Activated CD8-positive, alpha-beta T cell treated with anti-CD3 and anti-CD28 coated beads for 36 hours (primary cell): ENCODE data around the gene SUPT3H. TPM values are rescaled to one million over a fixed set of nuclear protein-coding genes. Genes with fewer than 3 reads are reported as not detected.
A peak's percentile ranks its signal among the peaks of the same experiment; 100 is the strongest.
"Not testable (repeated sequence)": the region's sequence is repeated elsewhere in the genome, so short reads cannot be mapped to it uniquely, and the experiment has no call there.

ENCODE experiments used
- ATAC-seq: fragments of 200-7000 bp; cut with Tn5 transposase; one replicate; pipeline ENCODE4 v1.10.0; 2021; ENCODE audit warnings: mild to moderate bottlenecking, moderate library complexity
- CTCF ChIA-PET: fragments of 350-600 bp; sonication (Branson Sonifier 250); formaldehyde crosslinking; loops from one replicate; lab custom pipeline; 2021; ENCODE audit warnings: antibody characterized with exemption; lab: Charles Lee
- POLR2A ChIA-PET: fragments of 350-600 bp; sonication (Branson Sonifier 250); formaldehyde crosslinking; loops from one replicate; lab custom pipeline; 2021; ENCODE audit warnings: antibody characterized with exemption; lab: Charles Lee
- DNase-seq: peaks from one replicate; pipeline ENCODE4 v3.0.0-alpha.2; 2020
- H3K27ac Mint-ChIP-seq: one replicate; pipeline ENCODE4 v1.8.0; 2021; ENCODE audit warnings: mild to moderate bottlenecking, mixed read lengths
- H3K27me3 Mint-ChIP-seq: one replicate; pipeline ENCODE4 v1.8.0; 2021; ENCODE audit warnings: mixed read lengths
- H3K36me3 Mint-ChIP-seq: one replicate; pipeline ENCODE4 v1.8.0; 2021; ENCODE audit warnings: low read depth, mixed read lengths
- H3K4me1 Mint-ChIP-seq: one replicate; pipeline ENCODE4 v1.8.0; 2021; ENCODE audit warnings: low read depth, mixed read lengths
- H3K4me3 Mint-ChIP-seq: one replicate; pipeline ENCODE4 v1.8.0; 2021; ENCODE audit warnings: mild to moderate bottlenecking, moderate library complexity, mixed read lengths
- H3K9me3 Mint-ChIP-seq: one replicate; pipeline ENCODE4 v1.8.0; 2021; ENCODE audit warnings: mixed read lengths
- CTCF ChIP-seq: fragments of 200-600 bp; IDR thresholded peaks from one replicate; pipeline ENCODE4 v1.8.0; 2022; ENCODE audit warnings: antibody characterized with exemption, mild to moderate bottlenecking
- intact Hi-C: fragments of 100-400 bp; cut with micrococcal nuclease; formaldehyde crosslinking; loops from one replicate; pipeline ENCODE4 v1.10.0; 2022
- total RNA-seq, 2 experiments: library from RNA; stranded (reverse); gene quantifications; one replicate each; pipeline ENCODE4 v1.2.3, GENCODE V29; 2021

SUPT3H gene
- total RNA-seq, 2 experiments from 2014 or later, result 20.0 to 20.2 TPM

GRCh38 chr6:45300736-45301135 lies 77.0 kb downstream of the SUPT3H start:
- peak overlapping the region; percentile 0 for H3K27ac Mint-ChIP-seq

GRCh38 chr6:45299096-45299581 lies 78.6 kb downstream of the SUPT3H start:
- H3K36me3 Mint-ChIP-seq, result peaks cover 9% of the 10 kb centered on the region
- no peak for ATAC-seq
- peaks cover 33% of the 10 kb centered on the region for H3K4me1 Mint-ChIP-seq
- POLR2A ChIA-PET, result no interaction called here
- no peak overlapping the region for H3K4me3 Mint-ChIP-seq
- intact Hi-C loops, result no loop called here
- CTCF ChIA-PET, result no interaction called here
- DNase-seq, result no peak
- TF ChIP-seq CTCF, result no peak
- peaks cover 6% of the 10 kb centered on the region for H3K9me3 Mint-ChIP-seq
- H3K27me3 Mint-ChIP-seq, result no peaks in the 10 kb centered on the region
- H3K27ac Mint-ChIP-seq, result no peak overlapping the region

More at GRCh38 chr6:45300736-45301135, 77.0 kb downstream of the SUPT3H start:
- no peak for TF ChIP-seq CTCF
- CTCF ChIA-PET, result no interaction called here
- H3K4me1 Mint-ChIP-seq, result peaks cover 34% of the 10 kb centered on the region
- H3K4me3 Mint-ChIP-seq, result no peak overlapping the region
- intact Hi-C loops, result no loop called here
- H3K9me3 Mint-ChIP-seq, result peaks cover 9% of the 10 kb centered on the region
- DNase-seq (no peak), ATAC-seq (no peak)
- H3K27me3 Mint-ChIP-seq, result no peaks in the 10 kb centered on the region
- H3K36me3 Mint-ChIP-seq, result peaks cover 12% of the 10 kb centered on the region
- POLR2A ChIA-PET, result interaction anchor here (1.1 kb wide), 1 partner anchor 32 kb away, joined by 3 read pairs; no protein-coding TSS in a partner anchor

GRCh38 chr6:45297320-45297719 lies 80.4 kb downstream of the SUPT3H start:
- peaks cover 10% of the 10 kb centered on the region for H3K36me3 Mint-ChIP-seq
- H3K27ac Mint-ChIP-seq, result no peak overlapping the region
- ChIA-PET POLR2A (no interaction called here), CTCF (interaction anchor here (0.8 to 1.2 kb wide), 3 partner anchors 14 to 90 kb away, joined by 3 to 4 read pairs (median 3); no protein-coding TSS in a partner anchor)
- H3K4me1 Mint-ChIP-seq, result peaks cover 45% of the 10 kb centered on the region
- H3K4me3 Mint-ChIP-seq, result no peak overlapping the region
- H3K27me3 Mint-ChIP-seq, result no peaks in the 10 kb centered on the region
- TF ChIP-seq CTCF, result no peak
- intact Hi-C loops, result no loop called here
- DNase-seq (no peak), ATAC-seq (no peak)
- H3K9me3 Mint-ChIP-seq, result peaks cover 6% of the 10 kb centered on the region

- not testable (repeated sequence) for H3K4me3 Mint-ChIP-seq
These were observed 83.6 kb downstream of the SUPT3H start for GRCh38 chr6:45294065-45294701.

GRCh38 chr6:45293306-45293705 lies 84.4 kb downstream of the SUPT3H start:
- no peak for ATAC-seq
- peaks cover 30% of the 10 kb centered on the region for H3K4me1 Mint-ChIP-seq
- no peak for DNase-seq
- ChIA-PET POLR2A (interaction anchor here (1.0 kb wide), 1 partner anchor 85 kb away, joined by 5 read pairs; the partner anchor contains the start of gene SUPT3H), CTCF (no interaction called here)
- H3K36me3 Mint-ChIP-seq, result peaks cover 18% of the 10 kb centered on the region
- TF ChIP-seq CTCF, result no peak
- H3K27ac Mint-ChIP-seq, result peak overlapping the region; percentile 75
- H3K27me3 Mint-ChIP-seq, result no peaks in the 10 kb centered on the region
- intact Hi-C loops, result no loop called here
- H3K9me3 Mint-ChIP-seq, result peaks cover 11% of the 10 kb centered on the region
- peak overlapping the region; percentile 40 for H3K4me3 Mint-ChIP-seq

More at GRCh38 chr6:45294065-45294701, 83.6 kb downstream of the SUPT3H start:
- intact Hi-C loops, DNase-seq, CTCF ChIA-PET, H3K27me3 Mint-ChIP-seq, ATAC-seq: not testable (repeated sequence)
- H3K4me1 Mint-ChIP-seq, result peaks cover 30% of the 10 kb centered on the region
- peaks cover 11% of the 10 kb centered on the region for H3K9me3 Mint-ChIP-seq
- peaks cover 18% of the 10 kb centered on the region for H3K36me3 Mint-ChIP-seq
- POLR2A ChIA-PET, result interaction anchor here (1.0 kb wide), 1 partner anchor 84 kb away, joined by 5 read pairs; the partner anchor contains the start of gene SUPT3H
- H3K27ac Mint-ChIP-seq, result peak overlapping the region; percentile 75
